Mesenchymal stem cell (in vitro differentiated cells and primary cell): Measurements from ENCODE around the gene TCF21.

ENCODE experiments used
- DNase-seq: peaks from one replicate; pipeline ENCODE4 v3.0.0-alpha.2; 2013
- H2AFZ ChIP-seq: one replicate; pipeline ENCODE4 v1.6.1; 2013; ENCODE audit warnings: low read depth, mild to moderate bottlenecking, control low read depth, inconsistent platforms, low read length, moderate library complexity
- H2AK5ac ChIP-seq: 2 replicates; pipeline ENCODE4 v1.6.1; 2013; ENCODE audit warnings: low read length, moderate library complexity, mild to moderate bottlenecking, inconsistent platforms; ENCODE audit not compliant: severe bottlenecking
- H2BK120ac ChIP-seq: one replicate; pipeline ENCODE4 v1.6.1; 2013; ENCODE audit warnings: low read depth, mild to moderate bottlenecking, inconsistent platforms, low read length, moderate library complexity
- H2BK12ac ChIP-seq, 2 experiments: one replicate each; pipeline ENCODE4 v1.6.1; 2013; ENCODE audit warnings: inconsistent platforms in 2 of 2, low read length in 2 of 2, mild to moderate bottlenecking in 2 of 2, moderate library complexity in 2 of 2, control low read depth in 1 of 2
- H2BK15ac ChIP-seq: one replicate; pipeline ENCODE4 v1.6.1; 2013; ENCODE audit warnings: mild to moderate bottlenecking, low read depth, inconsistent platforms; ENCODE audit not compliant: poor library complexity, severe bottlenecking
- H2BK5ac ChIP-seq: 2 replicates; pipeline ENCODE4 v1.6.1; 2013; ENCODE audit warnings: low read depth, mild to moderate bottlenecking, low read length, control low read depth, inconsistent platforms; ENCODE audit not compliant: poor library complexity, severe bottlenecking
- H3K14ac ChIP-seq, 2 experiments: one replicate each; pipeline ENCODE4 v1.6.1; 2013; ENCODE audit warnings: inconsistent platforms in 2 of 2, low read length in 2 of 2, control low read depth in 1 of 2, mild to moderate bottlenecking in 1 of 2, moderate library complexity in 1 of 2
- H3K18ac ChIP-seq, 2 experiments: one replicate each; pipeline ENCODE4 v1.6.1; 2013; ENCODE audit warnings: inconsistent platforms in 2 of 2, low read length in 2 of 2, control low read depth in 1 of 2, low read depth in 1 of 2, mild to moderate bottlenecking in 1 of 2
- H3K23ac ChIP-seq, 2 experiments: one replicate each; pipeline ENCODE4 v1.6.1; 2013; ENCODE audit warnings: inconsistent platforms in 2 of 2, low read length in 2 of 2, mild to moderate bottlenecking in 2 of 2, moderate library complexity in 2 of 2, control low read depth in 1 of 2
- H3K27ac ChIP-seq: 2 replicates; pipeline ENCODE4 v1.5.1; 2013; ENCODE audit warnings: mild to moderate bottlenecking, moderate library complexity, low read length, control low read depth, inconsistent platforms; ENCODE audit not compliant: poor library complexity, severe bottlenecking
- H3K27me3 ChIP-seq, 2 experiments: 2 replicates each; pipeline versions ENCODE4 v1.6.1 to v1.7.0; 2013; ENCODE audit warnings: low read length in 2 of 2, mild to moderate bottlenecking in 2 of 2, moderate library complexity in 2 of 2, control low read depth in 1 of 2, inconsistent platforms in 1 of 2; ENCODE audit not compliant: control insufficient read depth in 1 of 2, insufficient read depth in 1 of 2
- H3K36me3 ChIP-seq, 2 experiments: 2 replicates each; pipeline versions ENCODE4 v1.6.1 to v1.7.0; 2013; ENCODE audit warnings: low read length in 2 of 2, control low read depth in 1 of 2, inconsistent platforms in 1 of 2, low read depth in 1 of 2, mild to moderate bottlenecking in 1 of 2; ENCODE audit not compliant: insufficient read depth in 2 of 2, control insufficient read depth in 1 of 2
- H3K4ac ChIP-seq, 2 experiments: one replicate each; pipeline ENCODE4 v1.6.1; 2013; ENCODE audit warnings: inconsistent platforms in 2 of 2, low read length in 2 of 2, mild to moderate bottlenecking in 2 of 2, moderate library complexity in 2 of 2, control low read depth in 1 of 2, low read depth in 1 of 2
- H3K4me1 ChIP-seq: 2 replicates; pipeline ENCODE4 v1.6.1; 2013; ENCODE audit warnings: low read depth, low read length, control low read depth; ENCODE audit not compliant: control insufficient read depth, insufficient read depth
- H3K4me2 ChIP-seq: 2 replicates; pipeline ENCODE4 v1.6.1; 2013; ENCODE audit warnings: low read length, mild to moderate bottlenecking, inconsistent platforms; ENCODE audit not compliant: poor library complexity, severe bottlenecking
- H3K4me3 ChIP-seq, 2 experiments: 2 replicates each; pipeline versions ENCODE4 v1.5.1 to v1.7.0; 2013; ENCODE audit warnings: low read length in 2 of 2, mild to moderate bottlenecking in 2 of 2, control low read depth in 1 of 2, low read depth in 1 of 2; ENCODE audit not compliant: insufficient read depth in 1 of 2
- H3K79me1 ChIP-seq: replicated peaks from 2 replicates; pipeline ENCODE4 v1.6.1; 2013; ENCODE audit warnings: mild to moderate bottlenecking, control low read depth, low read length, inconsistent platforms; ENCODE audit not compliant: poor library complexity, severe bottlenecking
- H3K9ac ChIP-seq: 2 replicates; pipeline ENCODE4 v1.7.0; 2013; ENCODE audit warnings: mild to moderate bottlenecking, low read length, moderate library complexity
- H3K9me3 ChIP-seq: 2 replicates; pipeline ENCODE4 v1.7.0; 2013; ENCODE audit warnings: mild to moderate bottlenecking, low read length; ENCODE audit not compliant: control insufficient read depth
- H4K8ac ChIP-seq: one replicate; pipeline ENCODE4 v1.6.1; 2013; ENCODE audit warnings: inconsistent platforms, mild to moderate bottlenecking, low read length, moderate library complexity
- H4K91ac ChIP-seq: one replicate; pipeline ENCODE4 v1.6.1; 2013; ENCODE audit warnings: mild to moderate bottlenecking, low read length, inconsistent platforms
- WGBS: methylation state at CpG from one replicate; pipeline ENCODE4 v1.1.7; 2013; ENCODE audit warnings: mixed read lengths; 5-methylcytosine and 5-hydroxymethylcytosine counted together

The TCF21 gene

DNA sequence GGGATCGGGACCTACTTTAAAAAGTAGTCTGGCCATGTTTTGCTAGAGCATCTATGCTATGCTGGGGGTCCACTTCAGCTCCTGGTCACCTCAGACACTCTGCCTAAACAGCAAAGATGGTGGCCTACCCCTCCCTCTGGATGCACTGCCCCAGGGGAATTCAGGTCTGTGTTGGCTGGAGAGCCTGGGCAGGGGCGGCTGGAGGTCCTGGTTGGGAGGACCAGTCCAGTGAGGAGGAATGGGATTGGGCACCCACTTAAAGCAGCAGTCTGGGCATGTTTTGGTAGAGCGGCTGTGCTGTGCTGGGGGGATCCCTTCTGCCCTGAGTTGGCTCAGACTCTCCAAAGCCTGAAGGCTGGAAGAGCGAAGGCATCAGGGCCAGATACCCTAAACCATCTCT is 23.2 kb upstream of the TCF21 start:
- no peak for DNase-seq

GRCh38 chr6:133871131-133871530 is 17.8 kb upstream of the TCF21 start:
- H2AK5ac ChIP-seq, result no peak overlapping the region
- no peaks in the 10 kb centered on the region for H3K4me1 ChIP-seq
- H3K4ac ChIP-seq, result no peak overlapping the region
- no peak overlapping the region for H3K23ac ChIP-seq
- H3K9me3 ChIP-seq, result no peaks in the 10 kb centered on the region
- H3K36me3 ChIP-seq, result no peaks in the 10 kb centered on the region
- no peak overlapping the region for H3K27ac ChIP-seq
- no peak overlapping the region for H3K4me3 ChIP-seq
- H2BK120ac ChIP-seq, result no peak overlapping the region
- H3K9ac ChIP-seq, result no peak overlapping the region
- H2BK5ac ChIP-seq, result no peak overlapping the region
- H4K8ac ChIP-seq, result no peak overlapping the region
- H3K18ac ChIP-seq, result no peak overlapping the region
- H3K27me3 ChIP-seq, result no peaks in the 10 kb centered on the region
- H2BK15ac ChIP-seq, result no peak overlapping the region
- no peak overlapping the region for H2AFZ ChIP-seq
- H3K14ac ChIP-seq, result no peak overlapping the region
- H4K91ac ChIP-seq, result no peak overlapping the region
- H3K79me1 ChIP-seq, result no peaks in the 10 kb centered on the region
- H2BK12ac ChIP-seq, result no peak overlapping the region
- no peak overlapping the region for H3K4me2 ChIP-seq
- DNase-seq, result no peak

More for the DNA sequence above, 23.2 kb upstream of the TCF21 start:
- H3K14ac ChIP-seq, result no peak overlapping the region
- no peak overlapping the region for H2BK12ac ChIP-seq
- peaks cover 39% of the 10 kb centered on the region for H3K9me3 ChIP-seq
- H3K4ac ChIP-seq, result no peak overlapping the region
- H3K79me1 ChIP-seq, result no peaks in the 10 kb centered on the region
- H2AFZ ChIP-seq, result no peak overlapping the region
- no peaks in the 10 kb centered on the region for H3K36me3 ChIP-seq
- no peak overlapping the region for H2AK5ac ChIP-seq
- 93% methylated on average over 3 of the region's 4 CpGs for WGBS
- peaks cover 0 to 3% of the 10 kb centered on the region in 2 experiments for H3K27me3 ChIP-seq
- H3K23ac ChIP-seq, result no peak overlapping the region
- no peak overlapping the region for H2BK15ac ChIP-seq
- no peak overlapping the region for H3K18ac ChIP-seq
- no peak overlapping the region for H3K27ac ChIP-seq
- H4K91ac ChIP-seq, result no peak overlapping the region
- H3K9ac ChIP-seq, result no peak overlapping the region
- H3K4me1 ChIP-seq, result no peaks in the 10 kb centered on the region
- H2BK5ac ChIP-seq, result no peak overlapping the region
- no peak overlapping the region for H3K4me3 ChIP-seq
- no peak overlapping the region for H4K8ac ChIP-seq
- H3K4me2 ChIP-seq, result no peak overlapping the region
- H2BK120ac ChIP-seq, result no peak overlapping the region

DNA sequence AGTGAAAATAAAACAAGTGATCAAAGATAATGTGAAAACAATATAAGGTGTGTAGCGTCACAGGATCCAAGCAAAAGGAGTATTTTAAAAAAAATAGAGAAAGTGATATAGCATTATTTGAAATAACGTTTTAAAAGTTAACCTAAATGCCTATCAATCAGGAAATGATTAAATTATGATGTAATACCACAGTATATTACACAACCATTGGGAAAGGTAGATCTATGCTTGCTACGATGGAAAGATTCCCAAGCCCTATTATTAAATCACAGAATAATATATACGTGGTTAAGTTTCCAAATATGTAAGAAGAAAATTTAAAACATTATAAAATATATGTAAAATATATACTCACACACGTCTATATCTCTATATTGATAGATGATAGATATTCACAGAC is 15.4 kb upstream of the TCF21 start:
- no peak for DNase-seq
- Histone ChIP-seq H3K4me3 (no peak overlapping the region), H2AK5ac (no peak overlapping the region), H3K36me3 (no peaks in the 10 kb centered on the region), H2BK12ac (no peak overlapping the region), H3K9me3 (no peaks in the 10 kb centered on the region), H3K4me2 (no peak overlapping the region), H2BK120ac (no peak overlapping the region), H2BK15ac (no peak overlapping the region), H3K79me1 (no peaks in the 10 kb centered on the region), H3K27me3 (no peaks in the 10 kb centered on the region), H3K14ac (no peak overlapping the region), H3K4ac (no peak overlapping the region), H3K4me1 (no peaks in the 10 kb centered on the region), H4K91ac (no peak overlapping the region), H3K18ac (no peak overlapping the region), H3K23ac (no peak overlapping the region), H2AFZ (no peak overlapping the region), H2BK5ac (no peak overlapping the region), H3K27ac (no peak overlapping the region), H4K8ac (no peak overlapping the region), H3K9ac (no peak overlapping the region)
- WGBS, result 100% methylated on average over 1 of the region's 5 CpGs

- Histone ChIP-seq H3K4ac (no peak overlapping the region), H2BK15ac (no peak overlapping the region), H2AK5ac (no peak overlapping the region), H3K4me2 (no peak overlapping the region), H3K9ac (no peak overlapping the region), H3K36me3 (no peaks in the 10 kb centered on the region), H3K4me3 (peak overlapping the region in 1 of 2 experiments; percentile 8), H3K23ac (no peak overlapping the region), H3K14ac (no peak overlapping the region), H3K27me3 (peaks cover 0 to 4% of the 10 kb centered on the region in 2 experiments), H3K79me1 (no peaks in the 10 kb centered on the region), H2BK5ac (no peak overlapping the region), H4K8ac (no peak overlapping the region), H2BK12ac (no peak overlapping the region), H3K18ac (no peak overlapping the region), H3K4me1 (no peaks in the 10 kb centered on the region), H2AFZ (no peak overlapping the region), H3K9me3 (no peaks in the 10 kb centered on the region), H2BK120ac (no peak overlapping the region), H3K27ac (no peak overlapping the region), H4K91ac (no peak overlapping the region)
- DNase-seq, result peak; percentile 39
- WGBS, result 81% methylated on average over 5 of the region's 5 CpGs
Observed at GRCh38 chr6:133877116-133877515, 11.8 kb upstream of the TCF21 start.
